HG03066 (cell line): ENCODE measurements around the gene TRIO.

Experiments
- ATAC-seq: cut with Tn5 transposase; IDR thresholded peaks from one replicate; pipeline ENCODE4 v1.9.1; 2021; ENCODE audit warnings: low read depth; ENCODE audit not compliant: unreplicated experiment

The TRIO gene

GRCh38 chr5:14183187-14183939 lies 40.2 kb downstream of the TRIO start:
- no peak for ATAC-seq

DNA sequence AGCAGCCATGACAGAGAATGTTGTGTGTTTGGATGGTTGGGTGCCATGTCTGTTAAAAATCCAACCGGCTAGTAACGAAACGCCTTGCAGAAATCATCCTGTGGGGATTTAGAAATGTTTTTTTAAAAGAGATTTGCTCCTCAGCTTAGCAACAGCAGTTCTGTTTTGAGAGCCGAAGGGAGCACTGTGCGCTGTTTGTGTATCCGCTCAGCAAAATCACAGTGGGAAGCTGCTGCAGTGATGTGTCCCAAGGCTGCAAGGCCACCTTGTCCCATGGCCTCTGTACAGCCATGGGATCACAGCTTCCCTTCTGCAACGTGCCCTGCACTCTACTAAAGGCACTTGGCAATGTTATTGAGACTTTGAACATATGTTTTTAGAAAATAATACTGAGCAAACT lies 40.9 kb downstream of the TRIO start:
- no peak for ATAC-seq

DNA sequence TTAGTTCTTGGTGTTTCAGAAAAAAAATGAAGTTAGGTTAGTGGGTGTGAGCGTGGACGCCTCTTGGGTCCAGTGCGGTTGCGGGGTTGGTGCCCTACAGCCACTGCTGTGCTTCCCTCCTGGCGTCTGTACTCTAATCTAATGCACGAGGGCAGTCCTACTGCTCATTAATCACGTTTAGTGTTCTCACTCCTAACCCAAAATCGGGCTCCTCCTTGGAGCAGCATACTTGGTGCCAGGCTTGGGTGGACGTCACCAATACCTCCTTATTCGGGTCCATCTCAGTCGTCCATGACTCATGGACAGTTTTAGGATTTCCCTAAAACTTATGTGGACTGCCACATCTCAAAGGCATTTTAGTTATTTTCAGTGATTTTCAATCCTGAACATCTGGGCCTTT lies 41.6 kb downstream of the TRIO start:
- ATAC-seq = no peak

DNA sequence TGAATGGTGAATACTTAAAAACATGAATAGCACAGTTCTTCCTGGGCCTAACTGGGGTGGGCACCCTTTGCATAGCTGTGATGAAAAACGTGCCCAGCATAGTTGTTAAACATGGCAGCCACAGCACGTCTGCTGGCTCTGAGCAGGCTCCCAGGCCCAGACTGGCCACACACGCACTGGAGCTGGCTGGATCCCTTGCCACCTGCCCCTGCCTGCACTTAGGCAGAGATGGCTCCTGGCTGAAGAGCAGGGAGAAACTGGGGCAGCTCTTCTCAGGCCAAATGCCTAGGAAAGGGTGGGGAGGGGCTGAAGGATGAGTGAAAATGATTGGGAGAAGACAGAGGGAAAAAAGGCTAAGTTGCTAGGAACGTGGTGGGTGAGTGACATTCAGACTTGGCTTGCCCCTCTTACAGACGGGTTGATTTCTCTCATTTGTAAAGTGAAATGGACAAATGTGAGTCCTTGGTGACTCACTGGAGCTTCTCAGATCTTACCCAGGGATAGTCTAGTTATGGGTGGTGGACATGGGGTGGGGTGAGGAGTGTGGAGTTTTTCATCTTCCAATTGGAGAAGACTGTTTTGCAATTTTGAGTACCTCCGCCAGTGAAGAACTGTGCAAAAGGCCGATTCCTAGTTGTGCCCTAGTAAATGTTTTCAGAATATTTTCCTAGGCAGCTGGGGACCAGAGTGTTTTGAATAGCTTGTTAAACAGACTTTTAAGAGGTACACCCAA lies 42.4 kb downstream of the TRIO start:
- no peak for ATAC-seq

DNA sequence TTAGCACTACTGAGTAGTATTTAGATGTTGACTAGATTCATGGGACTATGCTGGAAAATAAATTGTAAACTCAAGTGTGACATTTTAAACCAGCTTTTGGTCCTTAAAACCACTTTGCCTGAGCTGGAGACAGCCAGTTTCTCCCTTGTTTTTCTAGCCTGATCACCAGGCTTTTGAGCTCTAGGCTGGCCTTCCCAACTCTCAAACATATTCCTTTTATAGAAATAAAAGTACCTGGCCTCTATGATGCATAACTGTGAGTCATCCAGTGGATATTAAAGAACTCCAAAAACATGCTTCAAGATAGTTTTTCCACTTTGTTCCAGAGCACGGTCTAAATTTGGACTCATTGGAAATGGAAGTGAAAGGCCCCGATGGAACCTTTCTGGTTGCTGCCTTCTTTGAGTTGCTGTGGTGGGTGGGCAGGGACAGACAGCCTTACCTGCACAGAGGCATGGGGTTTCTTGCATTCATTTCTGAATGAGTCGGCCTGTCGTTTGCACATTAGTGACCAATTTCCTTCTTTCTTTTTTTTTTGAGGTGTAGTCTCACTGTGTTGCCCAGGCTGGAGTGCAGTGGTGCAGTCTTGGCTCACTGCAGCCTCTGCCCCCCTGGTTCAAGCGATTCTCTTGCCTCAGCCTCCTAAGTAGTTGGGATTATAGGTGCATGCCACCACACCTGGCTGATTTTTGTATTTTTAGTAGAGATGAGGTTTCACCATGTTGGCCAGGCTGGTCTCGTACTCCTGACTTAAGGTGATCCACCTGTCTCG lies 43.1 kb downstream of the TRIO start:
- no peak for ATAC-seq

GRCh38 chr5:14187157-14187556 lies 44.0 kb downstream of the TRIO start:
- no peak for ATAC-seq

DNA sequence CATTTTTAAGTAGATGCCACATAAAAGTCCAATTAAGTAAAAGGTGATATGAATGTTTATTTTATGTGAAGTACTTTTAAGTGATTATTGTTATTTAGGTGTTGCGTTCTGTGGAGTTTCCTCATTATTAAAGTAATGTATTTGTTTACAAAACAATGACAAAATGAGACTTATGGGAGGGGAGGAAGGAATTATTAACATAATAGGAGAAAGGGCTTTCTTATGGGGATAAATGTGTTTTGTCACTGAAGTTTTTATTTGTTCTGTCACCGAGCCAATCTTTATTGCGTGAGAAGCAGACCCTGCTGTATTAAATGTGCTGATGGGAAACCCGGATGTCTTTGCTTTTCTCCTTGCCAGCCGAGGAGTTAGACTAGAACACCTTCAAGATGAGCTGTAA lies 44.5 kb downstream of the TRIO start:
- ATAC-seq = no peak

GRCh38 chr5:14188778-14189177 lies 45.6 kb downstream of the TRIO start:
- no peak for ATAC-seq

DNA sequence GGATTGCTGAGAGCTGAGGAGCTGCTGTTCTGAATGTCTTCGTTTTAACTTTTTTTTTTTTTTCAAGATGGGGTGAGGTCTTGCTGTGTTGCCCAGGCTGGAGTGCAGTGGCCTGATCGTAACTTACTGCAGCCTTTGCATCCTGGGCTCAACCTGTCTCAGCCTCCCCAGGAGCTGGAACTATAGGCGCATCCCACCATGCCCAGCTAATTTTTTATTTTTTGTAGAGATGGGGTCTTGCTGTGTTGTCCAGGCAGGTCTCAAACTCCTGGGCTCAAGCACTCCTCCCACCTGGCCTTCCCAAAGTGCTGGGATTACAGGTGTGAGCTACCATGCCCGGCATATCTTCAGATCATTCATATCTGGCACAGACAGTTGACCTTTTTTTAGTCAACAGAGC lies 46.5 kb downstream of the TRIO start:
- ATAC-seq = no peak

DNA sequence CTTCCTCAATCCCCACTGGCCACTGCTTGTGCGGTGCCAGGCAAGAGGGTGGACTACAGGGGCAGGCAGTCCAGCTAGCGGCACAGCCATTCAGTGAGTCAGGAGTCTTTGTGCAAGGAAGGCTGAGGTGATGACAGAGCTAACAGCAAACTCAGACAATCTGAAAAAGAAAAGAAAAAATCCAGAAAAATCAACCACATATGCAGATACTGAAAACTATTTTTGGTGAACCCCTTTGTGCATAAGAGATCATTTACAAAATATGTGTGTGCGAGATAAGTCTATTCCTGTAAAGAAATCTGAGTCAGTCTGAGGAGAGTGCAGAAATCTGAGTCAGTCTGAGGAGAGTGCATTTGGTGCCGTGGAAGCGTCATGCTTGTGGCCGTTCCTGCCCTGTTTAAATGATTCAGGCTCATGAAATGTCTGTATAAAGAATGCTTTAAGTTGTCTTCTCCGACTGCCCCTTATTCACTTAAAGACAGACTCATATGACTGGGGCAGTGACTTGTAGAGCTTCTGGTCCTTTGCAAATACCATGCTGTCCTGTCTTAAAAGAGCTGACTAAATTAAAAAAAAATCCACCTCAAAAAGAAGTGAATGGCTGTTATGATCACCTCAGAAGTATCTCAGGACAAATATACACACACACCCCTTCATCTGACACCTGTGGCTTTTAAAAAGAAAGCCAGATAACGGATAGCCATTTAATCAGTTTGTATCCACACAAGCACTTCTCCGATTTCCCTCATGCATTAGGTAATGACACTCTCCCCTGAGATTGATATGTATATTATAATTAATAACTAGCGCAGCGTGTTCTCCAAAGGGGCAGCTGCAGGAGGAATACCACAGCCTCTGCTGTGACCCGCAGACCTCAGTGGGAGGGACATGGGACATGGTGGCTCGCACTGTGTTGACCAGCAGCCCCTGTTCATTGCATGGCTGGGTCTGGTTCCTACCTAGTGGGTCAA lies 47.3 kb downstream of the TRIO start:
- ATAC-seq = no peak

GRCh38 chr5:14191325-14191724 lies 48.2 kb downstream of the TRIO start:
- no peak for ATAC-seq

DNA sequence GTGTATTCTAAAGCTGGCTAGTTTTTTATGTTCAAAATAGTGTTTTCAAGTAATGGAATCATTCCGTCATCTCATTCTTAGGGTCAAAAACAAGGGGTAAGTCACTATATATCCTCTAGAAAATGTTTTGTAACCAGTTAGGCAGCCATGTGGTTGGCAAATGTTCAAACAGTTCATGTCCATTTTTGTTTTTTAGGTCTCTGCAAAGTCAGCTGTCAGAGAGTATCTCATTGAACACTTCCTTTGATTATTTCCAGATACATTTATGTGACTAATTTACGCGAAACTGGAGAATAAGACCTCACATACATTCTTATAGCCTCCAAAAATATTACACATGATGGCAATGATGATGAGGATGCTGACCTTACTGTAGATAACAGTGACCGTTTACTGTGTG lies 50.4 kb downstream of the TRIO start:
- no peak for ATAC-seq

DNA sequence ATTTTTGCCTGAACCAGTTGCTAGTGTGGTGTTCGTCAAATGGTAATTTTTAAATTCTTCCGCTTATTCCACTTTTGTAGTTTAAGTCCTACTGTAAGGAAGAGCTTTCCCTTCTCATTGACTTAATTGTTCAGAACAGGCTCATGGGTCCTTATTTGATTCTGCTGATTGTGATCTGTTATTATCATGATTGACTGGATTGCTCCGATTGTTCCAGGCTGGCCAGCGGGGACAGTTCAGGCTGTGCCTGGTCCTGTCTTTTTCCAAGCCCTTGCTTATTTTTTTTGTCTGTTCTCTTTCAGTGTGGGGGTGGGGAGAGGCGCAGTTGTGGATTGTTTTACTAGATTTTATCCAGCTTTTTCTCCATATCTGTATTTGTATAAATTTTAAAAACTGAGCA lies 52.4 kb downstream of the TRIO start:
- ATAC-seq = no peak

GRCh38 chr5:14197056-14197455 lies 53.9 kb downstream of the TRIO start:
- ATAC-seq = no peak

GRCh38 chr5:14199902-14200301 lies 56.8 kb downstream of the TRIO start:
- ATAC-seq = no peak

- no peak for ATAC-seq
Observed at GRCh38 chr5:14200312-14200990, 57.3 kb downstream of the TRIO start.

DNA sequence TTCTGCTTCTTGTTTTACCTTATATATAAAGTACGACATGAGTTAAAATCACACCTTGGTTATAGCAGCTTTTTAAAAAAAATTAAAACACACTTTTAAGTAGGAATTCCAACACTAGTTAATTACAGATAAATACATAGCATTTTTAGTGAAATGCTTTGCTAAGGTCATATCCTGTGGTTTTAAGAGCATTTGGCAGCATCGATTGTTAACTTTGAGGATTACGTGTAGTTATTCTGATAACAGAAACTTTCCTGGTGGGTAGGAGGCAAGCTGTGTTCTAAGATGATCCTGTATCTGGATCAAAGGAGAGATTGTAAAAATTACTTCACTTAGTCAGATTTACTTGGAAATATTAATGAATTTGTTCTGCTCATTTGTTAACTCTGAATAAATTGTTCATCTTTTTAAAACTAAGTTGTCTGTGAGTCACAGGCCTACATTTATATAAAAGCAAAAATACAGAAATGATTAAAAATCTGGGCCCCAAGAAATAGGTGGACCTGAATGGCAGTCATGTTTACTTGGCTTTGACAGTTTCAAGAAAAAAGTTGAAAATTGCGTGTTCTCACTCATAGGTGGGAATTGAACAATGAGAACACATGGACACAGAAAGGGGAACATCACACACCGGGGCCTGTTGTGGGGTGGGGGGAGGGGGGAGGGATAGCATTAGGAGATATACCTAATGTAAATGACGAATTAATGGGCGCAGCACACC lies 58.3 kb downstream of the TRIO start:
- ATAC-seq = no peak

DNA sequence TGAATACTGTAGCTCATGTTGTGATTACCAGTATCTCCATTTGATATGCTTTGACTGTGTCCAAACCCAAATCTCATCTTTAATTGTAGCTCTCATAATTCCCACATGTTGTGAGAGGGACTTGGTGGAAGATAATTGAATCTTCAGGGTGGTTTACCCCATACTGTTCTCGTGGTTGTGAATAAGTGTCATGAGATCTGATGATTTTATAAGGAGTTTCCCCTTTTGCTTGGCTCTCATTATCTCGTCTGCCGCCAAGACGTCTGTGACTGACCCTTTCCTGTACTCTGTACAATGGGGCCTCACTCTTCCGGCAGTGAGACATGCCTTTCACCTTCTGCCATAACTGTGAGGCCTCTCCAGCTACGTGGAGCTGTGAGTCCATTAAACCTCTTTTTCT lies 59.3 kb downstream of the TRIO start:
- ATAC-seq = no peak

- no peak for ATAC-seq
Observed at GRCh38 chr5:14204011-14204670, 61.0 kb downstream of the TRIO start.
